SK-N-SH (cell line): ENCODE results near the gene ZC3H10. TPM values are rescaled to one million over a fixed set of nuclear protein-coding genes. Genes with fewer than 3 reads are reported as not detected.

Source experiments
- CTCF ChIA-PET: fragments of 300-600, 350-600 bp; formaldehyde crosslinking; extraction: SDS; loops from one replicate; lab custom pipeline; 2021; lab: Yijun Ruan, JAX
- POLR2A ChIA-PET: fragments of 350-600 bp; sonication (Branson Sonifier 250); formaldehyde crosslinking; extraction: SDS; loops from one replicate; lab custom pipeline; 2020; ENCODE audit warnings: antibody characterized with exemption, inconsistent platforms; lab: Yijun Ruan, JAX
- DNase-seq: peaks from one replicate; pipeline ENCODE4 v3.0.0; 2012
- H2AFZ ChIP-seq: fragments of 200-600 bp; sonication (generic); 2 replicates; pipeline ENCODE4 v1.8.1; 2016; ENCODE audit warnings: antibody characterized with exemption, mild to moderate bottlenecking, low read depth
- H3F3A ChIP-seq: fragments of 200-600 bp; sonication (generic); replicated peaks from 2 replicates; pipeline ENCODE3; 2016; ENCODE audit warnings: antibody characterized with exemption, mild to moderate bottlenecking; ENCODE audit not compliant: insufficient read depth
- H3K27ac ChIP-seq, 2 experiments: fragments of 200-500 bp in 1 of 2; fragments of 200-600 bp in 1 of 2; sonication (Bioruptor generic) in 1 of 2; sonication (generic), shearing (Covaris generic) in 1 of 2; 2 replicates each; pipeline versions ENCODE4 v1.5.1 to v1.6.1; 2014 to 2016; ENCODE audit warnings: low read depth in 2 of 2, inconsistent platforms in 1 of 2, low read length in 1 of 2, mild to moderate bottlenecking in 1 of 2, mixed read lengths in 1 of 2
- H3K27me3 ChIP-seq: fragments of 200-600 bp; sonication (generic), shearing (Covaris generic); 2 replicates; pipeline ENCODE4 v1.6.1; 2016; ENCODE audit warnings: mixed run types; ENCODE audit not compliant: insufficient read depth
- H3K36me3 ChIP-seq, 2 experiments: fragments of 200-500 bp in 1 of 2; fragments of 200-600 bp in 1 of 2; sonication (Bioruptor generic) in 1 of 2; sonication (generic) in 1 of 2; replicated peaks in 1 of 2; 2 replicates each; pipeline versions ENCODE3 to v1.5.1; 2014 to 2016; ENCODE audit warnings: low read length in 1 of 2, mild to moderate bottlenecking in 1 of 2; ENCODE audit not compliant: insufficient read depth in 2 of 2, control insufficient read depth in 1 of 2
- H3K4me1 ChIP-seq, 2 experiments: fragments of 200-500 bp in 1 of 2; fragments of 200-600 bp in 1 of 2; sonication (Bioruptor generic) in 1 of 2; sonication (generic), shearing (Covaris generic) in 1 of 2; 2 replicates each; pipeline versions ENCODE4 v1.5.1 to v1.6.1; 2014 to 2016; ENCODE audit warnings: low read depth in 1 of 2, low read length in 1 of 2, mixed run types in 1 of 2; ENCODE audit not compliant: insufficient read depth in 2 of 2, control insufficient read depth in 1 of 2
- H3K4me2 ChIP-seq: fragments of 200-600 bp; sonication (generic), shearing (Covaris generic); 2 replicates; pipeline ENCODE4 v1.6.1; 2017; ENCODE audit warnings: mixed run types
- H3K4me3 ChIP-seq, 2 experiments: fragments of 200-500 bp in 1 of 2; fragments of 200-600 bp in 1 of 2; sonication (Bioruptor generic) in 1 of 2; sonication (generic), shearing (Covaris generic) in 1 of 2; 2 replicates each; pipeline versions ENCODE4 v1.5.1 to v1.8.1; 2014 to 2016; ENCODE audit warnings: low read depth in 2 of 2, inconsistent platforms in 1 of 2, low read length in 1 of 2, mild to moderate bottlenecking in 1 of 2, mixed read lengths in 1 of 2, moderate library complexity in 1 of 2
- H3K79me2 ChIP-seq: fragments of 200-600 bp; sonication (generic); 2 replicates; pipeline ENCODE4 v1.8.1; 2017; ENCODE audit warnings: mild to moderate bottlenecking; ENCODE audit not compliant: insufficient read depth
- H3K9ac ChIP-seq: fragments of 200-600 bp; sonication (generic); 2 replicates; pipeline ENCODE4 v1.6.1; 2017; ENCODE audit warnings: mixed run types
- H3K9me2 ChIP-seq: fragments of 200-600 bp; sonication (generic); 2 replicates; pipeline ENCODE4 v1.6.1; 2017; ENCODE audit warnings: mixed run types
- H3K9me3 ChIP-seq: fragments of 200-600 bp; sonication (generic); 2 replicates; pipeline ENCODE4 v1.6.1; 2017; ENCODE audit warnings: mixed run types, mild to moderate bottlenecking, moderate library complexity
- H4K20me1 ChIP-seq: fragments of 200-600 bp; sonication (generic); 2 replicates; pipeline ENCODE4 v1.6.1; 2017; ENCODE audit warnings: mild to moderate bottlenecking, mixed run types; ENCODE audit not compliant: insufficient read depth
- CHD2 ChIP-seq: fragments of 150-350 bp; IDR thresholded peaks from 2 replicates; pipeline ENCODE4 v1.6.1; 2018; ENCODE audit warnings: low read length; ENCODE audit not compliant: partially characterized antibody
- EP300 ChIP-seq, 2 experiments: IDR thresholded peaks; 2 replicates each; pipeline versions ENCODE4 v1.4.0 to v1.6.1; 2012; ENCODE audit warnings: borderline replicate concordance in 1 of 2, low read depth in 1 of 2, low read length in 1 of 2
- EZH2phosphoT487 ChIP-seq: fragments of 200-600 bp; sonication (generic); IDR thresholded peaks from 2 replicates; pipeline ENCODE4 v1.6.1; 2017; ENCODE audit warnings: low read depth, mixed run types, mild to moderate bottlenecking, antibody characterized with exemption, moderate library complexity, borderline replicate concordance
- FOXM1 ChIP-seq: IDR thresholded peaks from 2 replicates; pipeline ENCODE4 v1.4.0; 2012; ENCODE audit warnings: low read depth, mild to moderate bottlenecking
- MEF2A ChIP-seq: IDR thresholded peaks from 2 replicates; pipeline ENCODE4 v1.4.0; 2012; ENCODE audit warnings: low read depth, borderline replicate concordance
- RAD21 ChIP-seq: IDR thresholded peaks from 2 replicates; pipeline ENCODE4 v1.6.1; 2012; ENCODE audit warnings: mild to moderate bottlenecking, low read length
- REST ChIP-seq: IDR thresholded peaks from 2 replicates; pipeline ENCODE4 v1.6.1; 2012; ENCODE audit warnings: mild to moderate bottlenecking, low read depth, low read length, moderate library complexity
- RXRA ChIP-seq: IDR thresholded peaks from 2 replicates; pipeline ENCODE4 v1.4.0; 2012; ENCODE audit warnings: low read depth, mild to moderate bottlenecking, borderline replicate concordance
- SIN3A ChIP-seq: IDR thresholded peaks from 2 replicates; pipeline ENCODE4 v1.6.1; 2012; ENCODE audit warnings: low read depth, mild to moderate bottlenecking, low read length, moderate library complexity, borderline replicate concordance
- TEAD4 ChIP-seq: IDR thresholded peaks from 2 replicates; pipeline ENCODE4 v1.4.0; 2012; ENCODE audit warnings: mild to moderate bottlenecking, borderline replicate concordance; ENCODE audit not compliant: insufficient read depth
- WGBS: methylation state at CpG from one replicate; pipeline ENCODE4 v1.1.6; 2017; ENCODE audit warnings: low lambda C conversion rate; 5-methylcytosine and 5-hydroxymethylcytosine counted together
- polyA plus RNA-seq, 3 experiments: library from polyadenylated mRNA; depleted of rRNA; stranded (reverse); fragments of >200 nt; gene quantifications; 2 replicates each; pipeline ENCODE4 v1.2.3, GENCODE V29; 2012
- TF ChIP-seq, protein P1 (sequence below): fragments of 150-350 bp; IDR thresholded peaks from 2 replicates; pipeline ENCODE4 v1.6.1; 2017; ENCODE audit warnings: antibody characterized with exemption, low read length, low read depth, borderline replicate concordance

ZC3H10 gene
- polyA plus RNA-seq, 1 of the 3 experiments (the other 2 are of a cell fraction) = 2.0 TPM

GRCh38 chr12:56143870-56144269, 25.8 kb downstream of the ZC3H10 start:
- peaks cover 15% of the 10 kb centered on the region for H3F3A ChIP-seq
- peaks cover 21 to 40% of the 10 kb centered on the region in 2 experiments for H3K36me3 ChIP-seq
- H3K4me1 ChIP-seq = peaks cover 0 to 2% of the 10 kb centered on the region in 2 experiments; a peak in 1 of 4 replicates
- H3K27ac ChIP-seq = no peak overlapping the region
- ChIA-PET CTCF (interaction anchor here (1.3 to 4.0 kb wide), 3 partner anchors 14 to 45 kb away, joined by 4 to 16 read pairs (median 7); partner anchors contain the start of gene SMARCC2), POLR2A (interaction anchor here (1.3 to 1.8 kb wide), 2 partner anchors 14 to 15 kb away, joined by 3 to 4 read pairs; no protein-coding TSS in a partner anchor)
- no peak overlapping the region for H3K4me2 ChIP-seq
- H3K9me3 ChIP-seq = no peaks in the 10 kb centered on the region
- no peaks in the 10 kb centered on the region for H3K27me3 ChIP-seq
- H3K9me2 ChIP-seq = no peaks in the 10 kb centered on the region
- DNase-seq = no peak
- H3K4me3 ChIP-seq = no peak overlapping the region
- TF ChIP-seq REST (no peak), EZH2phosphoT487 (no peak), MEF2A (no peak), FOXM1 (no peak), TEAD4 (no peak), SIN3A (no peak)
- TF ChIP-seq, protein P1, sequence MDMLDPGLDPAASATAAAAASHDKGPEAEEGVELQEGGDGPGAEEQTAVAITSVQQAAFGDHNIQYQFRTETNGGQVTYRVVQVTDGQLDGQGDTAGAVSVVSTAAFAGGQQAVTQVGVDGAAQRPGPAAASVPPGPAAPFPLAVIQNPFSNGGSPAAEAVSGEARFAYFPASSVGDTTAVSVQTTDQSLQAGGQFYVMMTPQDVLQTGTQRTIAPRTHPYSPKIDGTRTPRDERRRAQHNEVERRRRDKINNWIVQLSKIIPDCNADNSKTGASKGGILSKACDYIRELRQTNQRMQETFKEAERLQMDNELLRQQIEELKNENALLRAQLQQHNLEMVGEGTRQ = no peak
- no peaks in the 10 kb centered on the region for H4K20me1 ChIP-seq
- H2AFZ ChIP-seq = no peak overlapping the region
- no peak overlapping the region for H3K9ac ChIP-seq
- over 99% methylated on average over 8 of the region's 8 CpGs for WGBS
- H3K79me2 ChIP-seq = no peaks in the 10 kb centered on the region

GRCh38 chr12:56145217-56145616, 27.2 kb downstream of the ZC3H10 start:
- peaks cover 0 to 2% of the 10 kb centered on the region in 2 experiments; a peak in 1 of 4 replicates for H3K4me1 ChIP-seq
- H3F3A ChIP-seq = peaks cover 15% of the 10 kb centered on the region
- no peaks in the 10 kb centered on the region for H3K9me2 ChIP-seq
- H3K4me2 ChIP-seq = no peak overlapping the region
- H3K9me3 ChIP-seq = no peaks in the 10 kb centered on the region
- no peaks in the 10 kb centered on the region for H3K27me3 ChIP-seq
- DNase-seq = no peak
- ChIA-PET CTCF (interaction anchor here (0.9 to 2.1 kb wide), 2 partner anchors 16 to 19 kb away, joined by 3 to 7 read pairs; no protein-coding TSS in a partner anchor), POLR2A (no interaction called here)
- TF ChIP-seq SIN3A = no peak
- no peak for TF ChIP-seq RAD21
- TF ChIP-seq CHD2 = no peak
- no peak for TF ChIP-seq TEAD4
- TF ChIP-seq FOXM1 = no peak
- no peak for TF ChIP-seq EP300 (IDR thresholded peaks at IDR 0.05; ENCODE audit: borderline replicate concordance in 1 of 2, low read depth in 1 of 2, low read length in 1 of 2)
- TF ChIP-seq REST = no peak
- TF ChIP-seq RXRA = no peak
- no peaks in the 10 kb centered on the region for H3K79me2 ChIP-seq
- H3K9ac ChIP-seq = no peak overlapping the region
- no peak overlapping the region for H3K27ac ChIP-seq
- 95% methylated on average over 3 of the region's 3 CpGs for WGBS
- H4K20me1 ChIP-seq = no peaks in the 10 kb centered on the region
- no peak overlapping the region for H2AFZ ChIP-seq
- peaks cover 12 to 36% of the 10 kb centered on the region in 2 experiments for H3K36me3 ChIP-seq
- H3K4me3 ChIP-seq = no peak overlapping the region
